ENCODE measurements around the gene EEF1AKMT1.

- TF ChIP-seq CTCF (IDR thresholded peaks at IDR 0.05) (no peak), POLR2A (IDR thresholded peaks at IDR 0.05) (no peak)
These were observed 4.7 kb downstream of the EEF1AKMT1 start for GRCh38 chr13:20769091-20769490.

All from sigmoid colon (tissue), 3 donors.